Activated CD8-positive, alpha-beta memory T cell treated with anti-CD3 and anti-CD28 coated beads, Interleukin-2, amount 10 ng/mL, durations not matched to agents 7 days and 5 days (primary cell): Measurements from ENCODE around the gene ADGRD1. TPM values are rescaled to one million over a fixed set of nuclear protein-coding genes. Genes with fewer than 3 reads are reported as not detected.
A peak's percentile ranks its signal among the peaks of the same experiment; 100 is the strongest.

Experiments used
- ATAC-seq: fragments of 150-1000 bp; cut with Tn5 transposase; one replicate; pipeline ENCODE4 v1.10.0; 2021; ENCODE audit warnings: moderate library complexity
- CTCF ChIA-PET: fragments of 350-600 bp; sonication (Branson Sonifier 250); formaldehyde crosslinking; loops from one replicate; lab custom pipeline; 2021; ENCODE audit warnings: antibody characterized with exemption; lab: Charles Lee
- DNase-seq: peaks from one replicate; pipeline ENCODE4 v3.0.0-alpha.2; 2020
- H3K27ac Mint-ChIP-seq: one replicate; pipeline ENCODE4 v1.8.0; 2021; ENCODE audit warnings: mild to moderate bottlenecking, mixed read lengths
- H3K27me3 Mint-ChIP-seq: one replicate; pipeline ENCODE4 v1.8.0; 2021; ENCODE audit warnings: mixed read lengths
- H3K36me3 Mint-ChIP-seq: one replicate; pipeline ENCODE4 v1.8.0; 2021; ENCODE audit warnings: mild to moderate bottlenecking, mixed read lengths
- H3K4me1 Mint-ChIP-seq: one replicate; pipeline ENCODE4 v1.8.0; 2021; ENCODE audit warnings: mixed read lengths
- H3K4me3 Mint-ChIP-seq: one replicate; pipeline ENCODE4 v1.8.0; 2021; ENCODE audit warnings: mild to moderate bottlenecking, moderate library complexity, mixed read lengths
- H3K9me3 Mint-ChIP-seq: one replicate; pipeline ENCODE4 v1.8.0; 2022; ENCODE audit warnings: low read depth, mixed read lengths
- total RNA-seq, 2 experiments: library from RNA; stranded (reverse); gene quantifications; one replicate each; pipeline ENCODE4 v1.2.3, GENCODE V29; 2021

ADGRD1 gene
- total RNA-seq, 2 experiments from 2014 or later = 0.23 to 2.2 TPM

GRCh38 chr12:131163189-131163738 lies 209.6 kb downstream of the ADGRD1 start:
- Mint-ChIP-seq H3K36me3 (no peaks in the 10 kb centered on the region), H3K27me3 (peaks cover 8% of the 10 kb centered on the region), H3K4me3 (no peak overlapping the region), H3K27ac (no peak overlapping the region), H3K9me3 (no peaks in the 10 kb centered on the region), H3K4me1 (no peaks in the 10 kb centered on the region)
- CTCF ChIA-PET = no interaction called here
- DNase-seq (no peak), ATAC-seq (no peak)

- Mint-ChIP-seq H3K9me3 (no peaks in the 10 kb centered on the region), H3K27ac (no peak overlapping the region), H3K4me1 (no peaks in the 10 kb centered on the region), H3K36me3 (no peaks in the 10 kb centered on the region), H3K4me3 (no peak overlapping the region), H3K27me3 (peaks cover 8% of the 10 kb centered on the region)
- ATAC-seq (no peak), DNase-seq (no peak)
- CTCF ChIA-PET = no interaction called here
Measured at GRCh38 chr12:131164096-131164872, 210.6 kb downstream of the ADGRD1 start.

DNA sequence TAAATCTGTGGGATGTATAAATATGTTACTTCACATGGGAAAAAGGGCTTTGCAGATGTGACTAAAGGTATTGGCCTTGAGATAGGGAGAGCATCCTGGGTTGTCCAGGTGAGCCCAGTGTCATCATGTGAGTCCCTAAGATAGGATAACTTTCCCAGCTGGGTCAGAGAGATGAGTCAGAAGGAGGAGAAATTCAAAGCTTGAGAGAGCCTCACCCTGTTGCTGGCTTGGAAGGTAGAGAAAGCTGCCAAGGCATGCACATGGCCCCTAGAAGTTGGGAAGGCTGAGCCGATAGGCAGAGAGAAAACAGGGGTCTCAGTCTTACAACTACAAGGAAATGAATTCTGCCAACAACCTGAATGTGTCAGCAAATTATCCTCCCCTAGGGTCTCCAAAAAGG lies 213.0 kb downstream of the ADGRD1 start:
- no peak overlapping the region for H3K4me3 Mint-ChIP-seq
- DNase-seq (no peak), ATAC-seq (no peak)
- no peaks in the 10 kb centered on the region for H3K36me3 Mint-ChIP-seq
- H3K9me3 Mint-ChIP-seq = no peaks in the 10 kb centered on the region
- no peaks in the 10 kb centered on the region for H3K4me1 Mint-ChIP-seq
- CTCF ChIA-PET = no interaction called here
- H3K27me3 Mint-ChIP-seq = peaks cover 19% of the 10 kb centered on the region
- H3K27ac Mint-ChIP-seq = no peak overlapping the region

- H3K9me3 Mint-ChIP-seq = no peaks in the 10 kb centered on the region
- H3K27ac Mint-ChIP-seq = no peak overlapping the region
- H3K36me3 Mint-ChIP-seq = no peaks in the 10 kb centered on the region
- no peak for ATAC-seq
- H3K27me3 Mint-ChIP-seq = peaks cover 22% of the 10 kb centered on the region
- CTCF ChIA-PET = no interaction called here
- DNase-seq = no peak
- H3K4me3 Mint-ChIP-seq = no peak overlapping the region
- no peaks in the 10 kb centered on the region for H3K4me1 Mint-ChIP-seq
Measured at GRCh38 chr12:131167334-131167733, 213.6 kb downstream of the ADGRD1 start.

DNA sequence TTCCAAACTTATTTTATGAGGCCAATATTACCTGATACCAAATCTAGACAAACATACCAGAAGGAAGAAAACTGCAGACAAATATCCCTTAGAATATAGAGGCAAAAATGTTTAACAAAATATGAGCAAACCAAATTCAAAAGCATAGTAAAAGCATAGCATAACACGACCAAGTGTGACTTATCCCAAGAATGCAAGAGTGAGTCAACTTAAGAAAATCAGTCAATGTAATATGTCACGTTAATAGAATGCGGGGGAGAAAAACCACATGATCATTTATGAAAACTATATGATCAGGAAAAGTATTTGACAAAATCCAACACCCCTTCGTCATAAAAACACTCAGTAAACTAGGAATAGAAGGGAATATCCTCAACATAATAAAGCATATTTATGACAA lies 217.3 kb downstream of the ADGRD1 start:
- Mint-ChIP-seq H3K4me1 (no peaks in the 10 kb centered on the region), H3K9me3 (peaks cover 12% of the 10 kb centered on the region), H3K36me3 (no peaks in the 10 kb centered on the region), H3K27me3 (peaks cover 25% of the 10 kb centered on the region), H3K27ac (no peak overlapping the region), H3K4me3 (no peak overlapping the region)
- no peak for DNase-seq
- CTCF ChIA-PET = no interaction called here
- ATAC-seq = no peak

GRCh38 chr12:131174901-131175300 lies 221.2 kb downstream of the ADGRD1 start:
- Mint-ChIP-seq H3K36me3 (no peaks in the 10 kb centered on the region), H3K9me3 (peaks cover 14% of the 10 kb centered on the region), H3K4me3 (no peak overlapping the region), H3K27me3 (peaks cover 21% of the 10 kb centered on the region), H3K27ac (no peak overlapping the region), H3K4me1 (no peaks in the 10 kb centered on the region)
- no peak for ATAC-seq
- CTCF ChIA-PET = no interaction called here
- DNase-seq = no peak

DNA sequence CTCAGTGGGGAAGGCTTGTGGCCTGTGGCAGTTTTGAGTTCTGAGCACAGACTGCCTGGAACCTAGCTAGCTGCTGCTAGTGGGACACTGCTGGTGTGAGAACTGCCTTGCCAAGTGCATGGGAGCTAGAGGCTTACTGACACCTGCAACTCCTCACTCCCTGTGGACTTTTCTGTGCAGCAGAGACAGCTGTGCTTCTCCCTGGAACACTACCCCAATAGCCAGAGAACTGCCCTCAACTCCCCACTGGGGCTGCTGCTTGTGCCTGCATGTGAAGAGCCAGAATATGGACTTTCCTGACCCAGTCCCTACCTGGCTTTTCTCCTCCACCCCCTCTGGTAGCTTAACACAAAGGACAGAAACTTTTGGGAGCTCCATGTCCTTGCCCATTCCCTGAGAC lies 222.6 kb downstream of the ADGRD1 start:
- H3K36me3 Mint-ChIP-seq = no peaks in the 10 kb centered on the region
- no peaks in the 10 kb centered on the region for H3K4me1 Mint-ChIP-seq
- no peak overlapping the region for H3K4me3 Mint-ChIP-seq
- peaks cover 14% of the 10 kb centered on the region for H3K9me3 Mint-ChIP-seq
- peaks cover 12% of the 10 kb centered on the region for H3K27me3 Mint-ChIP-seq
- CTCF ChIA-PET = no interaction called here
- no peak for ATAC-seq
- no peak for DNase-seq
- H3K27ac Mint-ChIP-seq = no peak overlapping the region

DNA sequence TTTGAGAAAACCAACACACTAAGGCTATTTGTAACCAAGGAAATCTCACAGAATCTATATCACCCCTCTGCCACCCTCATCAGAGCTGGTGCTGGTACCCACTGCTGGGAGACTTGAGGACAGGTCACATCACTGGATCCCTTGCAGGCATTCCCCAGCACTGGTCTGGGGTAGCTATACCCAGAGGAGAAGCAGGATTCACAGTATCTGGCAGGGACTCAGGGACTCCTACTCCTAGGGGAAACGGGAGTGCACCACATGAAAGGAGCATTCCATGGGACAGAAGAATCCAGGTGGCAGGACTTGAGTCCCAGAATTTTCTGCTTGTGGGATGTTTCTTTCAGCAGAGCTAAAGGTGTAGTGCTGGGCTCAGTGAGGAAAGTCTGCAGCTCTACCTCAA lies 223.2 kb downstream of the ADGRD1 start:
- no peak overlapping the region for H3K27ac Mint-ChIP-seq
- no peaks in the 10 kb centered on the region for H3K4me1 Mint-ChIP-seq
- peaks cover 14% of the 10 kb centered on the region for H3K9me3 Mint-ChIP-seq
- H3K36me3 Mint-ChIP-seq = no peaks in the 10 kb centered on the region
- DNase-seq (no peak), ATAC-seq (no peak)
- H3K4me3 Mint-ChIP-seq = no peak overlapping the region
- CTCF ChIA-PET = no interaction called here
- peaks cover 6% of the 10 kb centered on the region for H3K27me3 Mint-ChIP-seq

DNA sequence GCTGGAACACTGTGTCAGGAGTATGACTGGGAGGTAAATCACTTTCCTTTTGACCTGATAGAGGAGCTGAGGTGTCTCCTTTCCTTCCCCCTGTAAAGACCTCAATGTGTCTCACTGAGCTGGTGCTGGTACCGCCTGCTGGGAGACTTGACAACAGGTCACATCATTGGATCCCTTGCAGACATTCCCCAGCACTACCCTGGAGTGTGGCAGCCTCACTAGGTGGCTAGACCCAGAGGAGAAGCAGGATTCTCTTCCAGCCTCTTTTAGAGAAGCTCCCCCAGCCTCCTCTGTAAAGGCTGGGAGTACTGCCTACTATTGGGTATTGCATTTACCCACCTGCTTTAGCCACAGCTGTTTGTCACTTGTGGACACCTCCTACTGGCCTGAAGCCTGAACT lies 223.9 kb downstream of the ADGRD1 start:
- H3K9me3 Mint-ChIP-seq = peaks cover 14% of the 10 kb centered on the region
- H3K27me3 Mint-ChIP-seq = peaks cover 5% of the 10 kb centered on the region
- no peaks in the 10 kb centered on the region for H3K4me1 Mint-ChIP-seq
- no peaks in the 10 kb centered on the region for H3K36me3 Mint-ChIP-seq
- ATAC-seq (no peak), DNase-seq (peak; percentile 12)
- no peak overlapping the region for H3K27ac Mint-ChIP-seq
- CTCF ChIA-PET = no interaction called here
- H3K4me3 Mint-ChIP-seq = no peak overlapping the region

- Mint-ChIP-seq H3K36me3 (no peaks in the 10 kb centered on the region), H3K9me3 (peaks cover 3% of the 10 kb centered on the region), H3K4me3 (no peak overlapping the region), H3K4me1 (no peaks in the 10 kb centered on the region), H3K27ac (no peak overlapping the region), H3K27me3 (peaks cover 6% of the 10 kb centered on the region)
- CTCF ChIA-PET = no interaction called here
- DNase-seq (no peak), ATAC-seq (no peak)
Measured at GRCh38 chr12:131187602-131188001, 233.9 kb downstream of the ADGRD1 start.

DNA sequence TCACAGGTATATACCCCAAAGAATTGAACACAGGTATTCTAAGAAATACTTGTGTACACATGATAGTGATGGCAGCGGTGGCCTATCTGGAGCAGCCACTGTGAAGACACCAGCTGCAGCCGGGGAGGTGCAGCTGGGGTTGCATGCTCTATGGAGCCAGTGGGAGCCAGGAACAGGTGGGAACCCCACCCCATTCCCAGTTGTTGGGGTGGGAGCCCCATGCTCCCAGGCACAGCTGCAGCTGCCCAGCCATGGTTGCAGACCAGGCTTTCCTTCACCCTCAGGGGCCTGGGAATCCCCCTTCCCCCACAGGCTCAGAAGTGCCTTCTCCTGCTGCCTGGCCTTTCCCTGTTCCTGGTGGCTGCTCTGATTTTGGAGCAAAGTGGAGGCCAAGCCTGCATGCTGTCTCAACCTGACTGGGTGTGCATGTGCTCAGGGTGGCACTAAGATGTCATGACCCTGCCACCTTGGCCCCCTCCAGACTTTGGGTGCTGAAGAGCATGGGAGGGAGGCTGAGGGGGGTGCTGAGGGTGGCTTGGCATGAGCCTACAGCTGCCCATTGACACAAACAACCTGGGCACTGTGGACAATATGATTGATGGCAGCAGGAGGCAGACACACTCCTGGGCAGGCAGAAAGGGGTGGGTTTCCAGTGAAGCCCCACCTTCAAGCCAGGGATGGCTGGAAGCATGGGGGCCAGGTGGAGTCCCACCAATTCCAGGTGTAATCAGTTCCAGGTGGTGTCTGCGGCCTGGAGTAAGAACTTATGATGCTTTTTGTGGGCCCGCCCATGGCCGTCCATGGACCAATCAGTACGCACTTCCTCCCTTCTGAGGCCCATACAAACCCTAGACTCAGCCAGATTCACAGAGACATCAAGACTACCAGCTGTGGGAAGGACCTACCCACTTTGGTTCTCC lies 234.7 kb downstream of the ADGRD1 start:
- CTCF ChIA-PET = no interaction called here
- Mint-ChIP-seq H3K36me3 (no peaks in the 10 kb centered on the region), H3K9me3 (peaks cover 3% of the 10 kb centered on the region), H3K27me3 (peaks cover 6% of the 10 kb centered on the region), H3K4me1 (no peaks in the 10 kb centered on the region), H3K27ac (no peak overlapping the region), H3K4me3 (no peak overlapping the region)
- peak; percentile 11 for DNase-seq
- no peak for ATAC-seq

DNA sequence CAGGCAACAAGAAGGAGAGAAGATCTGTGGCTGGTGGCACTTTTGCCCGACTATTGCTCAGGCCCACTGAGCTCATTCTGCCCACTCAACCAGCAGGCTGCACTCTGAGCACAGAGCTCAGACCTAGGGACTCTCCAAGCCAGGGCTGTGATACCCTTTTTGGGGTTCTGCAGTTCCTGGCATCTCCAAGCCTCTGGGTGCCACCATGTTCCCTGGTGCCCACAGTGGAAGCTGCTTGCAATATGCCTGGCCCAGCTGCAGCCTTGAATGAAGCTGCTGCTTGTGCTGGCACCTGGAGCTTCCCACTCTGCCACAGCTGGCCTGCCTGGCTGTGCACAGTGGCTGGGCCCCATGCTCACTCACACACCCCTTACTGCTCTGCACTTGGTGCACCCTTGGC lies 236.1 kb downstream of the ADGRD1 start:
- Mint-ChIP-seq H3K27me3 (peaks cover 6% of the 10 kb centered on the region), H3K4me3 (no peak overlapping the region), H3K27ac (no peak overlapping the region), H3K36me3 (no peaks in the 10 kb centered on the region), H3K9me3 (no peaks in the 10 kb centered on the region), H3K4me1 (no peaks in the 10 kb centered on the region)
- ATAC-seq (no peak), DNase-seq (peak; percentile 16)
- CTCF ChIA-PET = no interaction called here

DNA sequence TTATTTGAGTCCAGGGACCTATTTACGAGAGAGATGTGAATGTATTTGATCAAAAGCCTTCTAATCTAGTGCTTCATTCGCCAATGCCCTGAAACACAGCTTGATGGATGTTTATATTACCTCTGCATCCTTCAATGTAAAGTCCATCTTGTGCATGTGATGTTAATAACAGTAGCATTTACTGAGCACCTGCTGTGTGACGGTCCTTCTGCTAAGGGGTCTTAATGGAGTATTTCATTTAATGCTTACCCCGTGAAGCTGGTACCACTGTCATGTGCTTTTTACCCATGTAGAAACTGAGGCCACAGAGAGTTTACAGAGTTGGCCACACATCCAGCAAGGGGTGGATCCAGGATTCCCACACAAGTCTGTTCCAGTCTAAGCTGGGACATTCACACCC lies 237.3 kb downstream of the ADGRD1 start:
- Mint-ChIP-seq H3K4me1 (no peaks in the 10 kb centered on the region), H3K27me3 (peaks cover 2% of the 10 kb centered on the region), H3K36me3 (no peaks in the 10 kb centered on the region), H3K27ac (no peak overlapping the region), H3K4me3 (no peak overlapping the region), H3K9me3 (no peaks in the 10 kb centered on the region)
- CTCF ChIA-PET = no interaction called here
- DNase-seq = peak; percentile 26
- no peak for ATAC-seq
